K562 (cell line): ENCODE data around the gene TMPRSS7. TPM values are rescaled to one million over a fixed set of nuclear protein-coding genes. Genes with fewer than 3 reads are reported as not detected.

ENCODE experiments used
- ATAC-seq: fragments of 200-7000 bp; cut with Tn5 transposase; 3 replicates; pipeline ENCODE4 v1.9.1; 2020; ENCODE audit warnings: moderate library complexity
- BruUV-seq: library from RNA; stranded (reverse); fragments of 400-500 nt; replicated peaks from 2 replicates; lab custom pipeline; 2021; lab: Mats Ljungman, UMichigan
- CTCF ChIA-PET: fragments of 300-600 bp; formaldehyde crosslinking; extraction: SDS; loops from one replicate; lab custom pipeline; 2021; ENCODE audit warnings: low intra/inter-chr PET ratio; lab: Yijun Ruan, JAX
- POLR2A ChIA-PET: fragments of 300-600, 350-650 bp; sonication (Branson Sonifier 250); formaldehyde crosslinking; extraction: SDS; loops from one replicate; lab custom pipeline; 2021; ENCODE audit warnings: antibody characterized with exemption, inconsistent platforms; lab: Yijun Ruan, JAX
- DNase-seq, 4 experiments: peaks; one replicate each; pipeline versions ENCODE4 v3.0.0 to v3.0.0-alpha.2; 2011 to 2018; ENCODE audit warnings: low spot score in 3 of 4, mixed read lengths in 3 of 4; ENCODE audit errors: extremely low read depth in 1 of 4
- FAIRE-seq: peaks from 2 replicates; lab custom pipeline; 2011; peaks lifted over from hg19 to GRCh38; lab: Jason Lieb, UNC
- H2AFZ ChIP-seq: 2 replicates; pipeline ENCODE4 v1.6.0; 2011; ENCODE audit warnings: low read depth, low read length, control low read depth, inconsistent platforms
- H3K27ac ChIP-seq: fragments of 200-600 bp; 3 replicates; pipeline ENCODE4 v1.8.0; 2011; ENCODE audit warnings: low read depth, mild to moderate bottlenecking, control low read depth, inconsistent platforms, low read length, moderate library complexity, mixed read lengths; ENCODE audit errors: extremely low read depth
- H3K27me3 ChIP-seq, 2 experiments: fragments of 300-600 bp in 1 of 2; 2 replicates in 1 of 2; 3 replicates in 1 of 2; pipeline versions ENCODE4 v1.6.0 to v1.8.0; 2011; ENCODE audit warnings: inconsistent platforms in 2 of 2, low read length in 2 of 2, mild to moderate bottlenecking in 1 of 2, mixed read lengths in 1 of 2, moderate library complexity in 1 of 2; ENCODE audit not compliant: control insufficient read depth in 2 of 2, insufficient read depth in 2 of 2
- H3K36me3 ChIP-seq: fragments of 300-600 bp; 3 replicates; pipeline ENCODE4 v1.8.0; 2011; ENCODE audit warnings: mild to moderate bottlenecking, low read length, inconsistent platforms; ENCODE audit not compliant: control insufficient read depth, insufficient read depth
- H3K4me1 ChIP-seq, 2 experiments: fragments of 200-600 bp in 1 of 2; replicated peaks in 1 of 2; 2 replicates in 1 of 2; 3 replicates in 1 of 2; pipeline versions ENCODE4 v1.5.1 to v1.8.0; 2011; ENCODE audit warnings: inconsistent platforms in 2 of 2, low read length in 2 of 2, mild to moderate bottlenecking in 1 of 2, mixed read lengths in 1 of 2, moderate library complexity in 1 of 2; ENCODE audit not compliant: control insufficient read depth in 2 of 2, insufficient read depth in 2 of 2
- H3K4me2 ChIP-seq: 2 replicates; pipeline ENCODE4 v1.6.1; 2011; ENCODE audit warnings: low read length, control low read depth, inconsistent platforms, mixed read lengths; ENCODE audit not compliant: insufficient read depth
- H3K4me3 ChIP-seq: fragments of 200-600 bp; sonication (generic), shearing (Covaris generic); 2 replicates; pipeline ENCODE4 v1.5.1; 2016; ENCODE audit warnings: control low read depth, inconsistent platforms
- H3K79me2 ChIP-seq: fragments of 200-600 bp; 3 replicates; pipeline ENCODE4 v1.8.0; 2011; ENCODE audit warnings: low read length, inconsistent platforms; ENCODE audit not compliant: control insufficient read depth, insufficient read depth
- H3K9ac ChIP-seq, 2 experiments: 2 replicates each; pipeline versions ENCODE4 v1.6.0 to v1.6.1; 2011; ENCODE audit warnings: low read depth in 2 of 2, low read length in 2 of 2, control low read depth in 1 of 2, inconsistent platforms in 1 of 2, mild to moderate bottlenecking in 1 of 2, mixed read lengths in 1 of 2; ENCODE audit not compliant: insufficient read depth in 1 of 2
- H3K9me1 ChIP-seq: one replicate; pipeline ENCODE4 v1.6.0; 2011; ENCODE audit warnings: inconsistent platforms, mild to moderate bottlenecking, low read length, moderate library complexity; ENCODE audit not compliant: control insufficient read depth, insufficient read depth
- H3K9me3 ChIP-seq: replicated peaks from 2 replicates; pipeline ENCODE4 v1.5.1; 2011; ENCODE audit warnings: low read depth, low read length, inconsistent platforms; ENCODE audit not compliant: control insufficient read depth, insufficient read depth
- H4K20me1 ChIP-seq: replicated peaks from 2 replicates; pipeline ENCODE4 v1.6.1; 2011; ENCODE audit warnings: low read length, inconsistent platforms, mixed read lengths; ENCODE audit not compliant: control insufficient read depth, insufficient read depth
- KAT2B ChIP-seq: IDR thresholded peaks from one replicate; pipeline ENCODE4 v1.6.1; 2012; ENCODE audit warnings: low read depth, mild to moderate bottlenecking, control low read depth, inconsistent platforms, low read length, moderate library complexity
- TEAD4 ChIP-seq, 2 experiments: sonication (generic) in 1 of 2; formaldehyde crosslinking in 1 of 2; IDR thresholded peaks; 2 replicates each; pipeline versions ENCODE4 v1.6.1 to v1.8.0; 2012 to 2022; ENCODE audit warnings: borderline replicate concordance in 1 of 2, inconsistent platforms in 1 of 2, low read length in 1 of 2, mild to moderate bottlenecking in 1 of 2, missing genetic modification reagents in 1 of 2
- ZMIZ1 ChIP-seq, 2 experiments: fragments of 150-350 bp in 1 of 2; IDR thresholded peaks; 2 replicates each; pipeline ENCODE4 v1.6.1; 2012 to 2016; ENCODE audit warnings: low read depth in 2 of 2, low read length in 2 of 2, mild to moderate bottlenecking in 1 of 2, moderate library complexity in 1 of 2
- ZNF584 ChIP-seq: fragments of 200-800 bp; sonication (Bioruptor generic); IDR thresholded peaks from 2 replicates; pipeline ENCODE4 v1.6.1; 2016; ENCODE audit warnings: low read depth, mild to moderate bottlenecking, missing genetic modification characterization, missing compliant biosample characterization
- ZNF644 ChIP-seq: fragments of 200-800 bp; sonication (Bioruptor generic); IDR thresholded peaks from 2 replicates; pipeline ENCODE4 v1.6.1; 2016; ENCODE audit warnings: low read depth, missing genetic modification characterization, missing compliant biosample characterization
- ZSCAN29 ChIP-seq: fragments of 450-650 bp; IDR thresholded peaks from 2 replicates; pipeline ENCODE4 v1.6.1; 2017
- WGBS: fragments of 100-300 bp; shearing (Covaris generic); methylation state at CpG from one replicate; pipeline ENCODE4 v1.1.6; 2016; ENCODE audit warnings: low coverage, mixed read lengths; ENCODE audit not compliant: insufficient coverage; ENCODE audit errors: missing lambda C conversion rate; 5-methylcytosine and 5-hydroxymethylcytosine counted together
- in situ Hi-C: fragments of 300-500 bp; cut with MboI; formaldehyde crosslinking; loops from 4 replicates; pipeline ENCODE4 v1.15.0; 2018; ENCODE audit warnings: inconsistent platforms, mixed read lengths
- intact Hi-C: fragments of 100-400 bp; cut with micrococcal nuclease; formaldehyde crosslinking; loops from 2 replicates; pipeline ENCODE4 v1.14.2; 2022
- polyA plus RNA-seq, 8 experiments: library from polyadenylated mRNA; depleted of rRNA in 4 of 8; stranded (reverse) in 5 of 8; unstranded in 3 of 8; fragments of >200 nt; fragmentation: Nextera tagmentation in 2 of 8; fragmentation: Illumina TruSeq in 1 of 8; extraction: Ambion mirVana in 2 of 8; extraction: Trizol in 1 of 8; gene quantifications; 2 replicates each; pipeline versions ENCODE4 v1.2.1 to v1.2.3, GENCODE V29; 2011 to 2014; ENCODE audit warnings: inconsistent platforms in 1 of 8, missing spikeins in 1 of 8
- total RNA-seq, 7 experiments: library from RNA; depleted of rRNA in 6 of 7; stranded (reverse); fragments of >200 nt in 6 of 7; fragmentation: Illumina TruSeq in 2 of 7; extraction: Trizol in 2 of 7; gene quantifications; 2 replicates each; pipeline versions ENCODE4 v1.2.1 to v1.2.3, GENCODE V29; 2011 to 2021; ENCODE audit warnings: low replicate concordance in 1 of 7
- TF ChIP-seq, protein P1 (sequence below): fragments of 250-450 bp; sonication (Bioruptor Pico); IDR thresholded peaks from 2 replicates; pipeline ENCODE4 v1.4.0; 2020; ENCODE audit warnings: mild to moderate bottlenecking, moderate library complexity, borderline replicate concordance
- TF ChIP-seq, protein P2 (sequence below): fragments of 250-450 bp; sonication (Bioruptor Pico); IDR thresholded peaks from 2 replicates; pipeline ENCODE4 v1.4.0; 2020; ENCODE audit warnings: mild to moderate bottlenecking

TMPRSS7 gene
- total and polyA plus RNA-seq, 9 of the 15 experiments (the other 6 are each of a cell fraction or from before 2014, with no cell fraction given): not detected

DNA sequence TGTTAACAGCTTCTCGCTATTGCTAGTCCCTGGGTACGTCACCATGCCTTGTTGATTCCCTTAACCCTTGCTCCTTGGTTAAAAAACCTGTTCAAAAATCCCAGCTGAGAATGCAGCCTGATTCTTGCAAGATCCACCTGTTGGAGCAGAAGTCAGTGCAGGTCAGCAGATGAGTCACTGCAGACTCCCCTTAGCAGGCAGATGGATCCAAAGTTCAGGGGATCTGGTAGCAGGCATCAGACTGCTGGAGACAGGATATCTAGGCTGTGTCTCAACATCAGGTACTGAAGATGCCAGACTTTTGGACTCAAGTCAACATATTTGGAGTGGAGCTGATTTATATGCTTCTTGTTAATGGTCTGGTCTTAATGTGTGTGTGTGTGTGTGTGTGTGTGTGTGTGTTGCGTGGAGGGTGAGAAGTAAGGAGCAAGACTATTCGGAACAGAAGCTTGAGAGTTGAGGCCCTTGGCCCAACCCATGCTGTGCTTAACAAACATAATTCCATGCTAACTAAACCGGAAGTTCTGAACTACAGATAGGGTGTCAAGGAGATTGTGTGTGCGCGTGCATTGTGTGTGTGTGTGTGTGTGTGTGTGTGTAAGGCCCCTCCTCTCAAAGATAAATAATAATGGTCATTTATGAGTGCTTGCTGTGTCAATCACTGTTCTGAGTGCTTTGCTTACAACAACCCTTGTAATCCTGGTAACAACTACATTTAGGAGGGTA lies 50.6 kb downstream of the TMPRSS7 start:
- Histone ChIP-seq H3K27me3 (no peaks in the 10 kb centered on the region), H3K4me3 (no peak overlapping the region), H3K4me2 (0 out of 2 replicates have a peak overlapping the region, but pooled peaks have one; percentile 73), H3K36me3 (no peaks in the 10 kb centered on the region), H2AFZ (peak overlapping the region; percentile 96; the same call in 1 of the 2 replicates), H3K9ac (no peak overlapping the region), H4K20me1 (no peaks in the 10 kb centered on the region), H3K79me2 (no peaks in the 10 kb centered on the region), H3K9me1 (no peaks in the 10 kb centered on the region), H3K4me1 (peaks cover 0 to 13% of the 10 kb centered on the region in 2 experiments; a peak in 4 of 5 replicates), H3K9me3 (no peaks in the 10 kb centered on the region), H3K27ac (no peak overlapping the region)
- WGBS: 52% methylated on average over 7 of the region's 7 CpGs
- ATAC-seq (no peak), DNase-seq (no peak), FAIRE-seq (no peak)
- POLR2A ChIA-PET: interaction anchor here (0.6 kb wide), 1 partner anchor 288 kb away, joined by 3 read pairs; no protein-coding TSS in a partner anchor
- CTCF ChIA-PET: no interaction called here
- intact Hi-C loops (no loop called here), in situ Hi-C loops (no loop called here)
- no TSS peak for BruUV-seq
- no peak for TF ChIP-seq ZNF584 (CRISPR knock-in tag)
- TF ChIP-seq ZSCAN29: no peak
- no peak for TF ChIP-seq KAT2B
- no peak for TF ChIP-seq TEAD4 (IDR thresholded peaks at IDR 0.05; ENCODE audit: low read length)
- no peak for TF ChIP-seq TEAD4 (CRISPR knock-in tag; IDR thresholded peaks at IDR 0.05; ENCODE audit: borderline replicate concordance)
- no peak for TF ChIP-seq ZNF644 (tag)
- TF ChIP-seq, protein P1, sequence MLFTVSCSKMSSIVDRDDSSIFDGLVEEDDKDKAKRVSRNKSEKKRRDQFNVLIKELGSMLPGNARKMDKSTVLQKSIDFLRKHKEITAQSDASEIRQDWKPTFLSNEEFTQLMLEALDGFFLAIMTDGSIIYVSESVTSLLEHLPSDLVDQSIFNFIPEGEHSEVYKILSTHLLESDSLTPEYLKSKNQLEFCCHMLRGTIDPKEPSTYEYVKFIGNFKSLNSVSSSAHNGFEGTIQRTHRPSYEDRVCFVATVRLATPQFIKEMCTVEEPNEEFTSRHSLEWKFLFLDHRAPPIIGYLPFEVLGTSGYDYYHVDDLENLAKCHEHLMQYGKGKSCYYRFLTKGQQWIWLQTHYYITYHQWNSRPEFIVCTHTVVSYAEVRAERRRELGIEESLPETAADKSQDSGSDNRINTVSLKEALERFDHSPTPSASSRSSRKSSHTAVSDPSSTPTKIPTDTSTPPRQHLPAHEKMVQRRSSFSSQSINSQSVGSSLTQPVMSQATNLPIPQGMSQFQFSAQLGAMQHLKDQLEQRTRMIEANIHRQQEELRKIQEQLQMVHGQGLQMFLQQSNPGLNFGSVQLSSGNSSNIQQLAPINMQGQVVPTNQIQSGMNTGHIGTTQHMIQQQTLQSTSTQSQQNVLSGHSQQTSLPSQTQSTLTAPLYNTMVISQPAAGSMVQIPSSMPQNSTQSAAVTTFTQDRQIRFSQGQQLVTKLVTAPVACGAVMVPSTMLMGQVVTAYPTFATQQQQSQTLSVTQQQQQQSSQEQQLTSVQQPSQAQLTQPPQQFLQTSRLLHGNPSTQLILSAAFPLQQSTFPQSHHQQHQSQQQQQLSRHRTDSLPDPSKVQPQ (CRISPR knock-in tag): no peak
- TF ChIP-seq, protein P2, sequence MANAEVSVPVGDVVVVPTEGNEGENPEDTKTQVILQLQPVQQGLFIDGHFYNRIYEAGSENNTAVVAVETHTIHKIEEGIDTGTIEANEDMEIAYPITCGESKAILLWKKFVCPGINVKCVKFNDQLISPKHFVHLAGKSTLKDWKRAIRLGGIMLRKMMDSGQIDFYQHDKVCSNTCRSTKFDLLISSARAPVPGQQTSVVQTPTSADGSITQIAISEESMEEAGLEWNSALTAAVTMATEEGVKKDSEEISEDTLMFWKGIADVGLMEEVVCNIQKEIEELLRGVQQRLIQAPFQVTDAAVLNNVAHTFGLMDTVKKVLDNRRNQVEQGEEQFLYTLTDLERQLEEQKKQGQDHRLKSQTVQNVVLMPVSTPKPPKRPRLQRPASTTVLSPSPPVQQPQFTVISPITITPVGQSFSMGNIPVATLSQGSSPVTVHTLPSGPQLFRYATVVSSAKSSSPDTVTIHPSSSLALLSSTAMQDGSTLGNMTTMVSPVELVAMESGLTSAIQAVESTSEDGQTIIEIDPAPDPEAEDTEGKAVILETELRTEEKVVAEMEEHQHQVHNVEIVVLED: no peak
- no peak for TF ChIP-seq ZMIZ1 (IDR thresholded peaks at IDR 0.05; ENCODE audit: low read depth in 2 of 2, low read length in 2 of 2)
